GM18520 (cell line): Measurements from ENCODE around the gene BTBD9.
"Not testable (repeated sequence)": the region's sequence is repeated elsewhere in the genome, so short reads cannot be mapped to it uniquely, and the experiment has no call there.

Experiments used
- ATAC-seq: cut with Tn5 transposase; IDR thresholded peaks from one replicate; pipeline ENCODE4 v1.9.1; 2021; ENCODE audit not compliant: unreplicated experiment

Gene BTBD9

DNA sequence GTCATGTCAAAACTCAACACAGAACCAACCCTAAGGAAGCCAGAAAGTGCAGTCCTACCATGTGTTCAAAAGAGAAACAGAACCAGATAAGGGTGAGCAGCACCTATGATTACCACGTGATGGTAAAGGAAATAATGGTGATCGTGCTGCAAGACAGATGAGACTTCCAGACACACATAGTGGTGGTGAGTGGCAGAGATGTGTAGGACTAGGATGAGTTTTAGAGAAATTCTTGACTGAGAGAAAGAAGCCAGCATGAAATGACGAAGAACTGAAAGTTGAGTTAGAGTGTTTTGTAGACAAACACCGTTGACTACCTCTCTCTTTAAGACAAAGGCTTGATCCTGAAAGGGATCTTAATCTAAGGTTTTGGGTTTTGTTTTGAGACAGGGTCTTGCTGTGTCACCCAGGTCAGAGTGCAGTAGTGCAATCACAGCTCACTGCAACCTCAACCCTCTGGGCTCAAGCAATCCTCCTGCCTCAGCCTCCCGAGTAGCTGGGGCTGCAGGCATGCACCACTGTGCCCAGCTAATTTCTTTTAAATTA lies 10.6 kb upstream of the BTBD9 start:
- no peak for ATAC-seq

DNA sequence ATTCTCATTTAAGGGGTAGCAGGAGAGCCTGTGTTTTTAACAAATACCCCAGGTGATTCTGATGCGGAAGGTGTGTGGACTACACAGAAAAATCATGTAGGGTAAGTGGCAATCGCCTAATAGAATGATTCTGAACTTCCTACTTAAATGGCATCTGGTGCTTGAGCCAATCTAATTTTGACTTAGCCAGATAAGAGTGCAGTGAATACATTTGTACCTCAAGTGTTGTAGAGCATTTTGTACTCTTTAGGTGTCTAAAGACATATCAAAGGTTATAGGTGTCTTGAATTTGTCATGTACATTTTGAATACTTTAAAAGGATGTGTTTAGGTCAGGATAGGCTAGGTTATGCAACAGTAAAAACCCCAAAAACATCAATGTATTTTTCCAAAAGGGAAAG lies 10.0 kb upstream of the BTBD9 start:
- ATAC-seq = no peak

DNA sequence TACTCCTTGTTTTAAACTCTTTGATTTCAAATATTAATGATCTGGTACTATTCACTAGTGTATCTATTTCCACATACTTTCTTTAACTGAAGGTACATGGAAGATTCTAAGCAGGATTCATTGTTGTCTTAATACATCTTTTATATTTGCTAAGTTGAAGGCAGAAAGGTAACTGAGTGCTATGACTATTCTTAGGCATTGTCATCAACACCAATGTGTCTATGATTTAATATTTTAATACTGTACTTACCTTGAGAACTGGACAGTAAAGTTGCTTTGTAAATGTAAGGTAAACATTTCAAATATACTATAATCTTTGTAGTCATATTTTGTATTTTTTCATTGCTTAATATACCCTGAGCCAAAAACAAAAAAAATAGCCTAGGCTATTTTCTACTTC lies 8.9 kb upstream of the BTBD9 start:
- no peak for ATAC-seq

- ATAC-seq = no peak
Measured at GRCh38 chr6:38646166-38646878, 6.6 kb upstream of the BTBD9 start.

- no peak for ATAC-seq
Measured at GRCh38 chr6:38644951-38645350, 5.2 kb upstream of the BTBD9 start.

GRCh38 chr6:38640216-38640909 lies 634 bp upstream of the BTBD9 start:
- no peak for ATAC-seq

- ATAC-seq = no peak
Measured at GRCh38 chr6:38638941-38639497, 710 bp downstream of the BTBD9 start.

DNA sequence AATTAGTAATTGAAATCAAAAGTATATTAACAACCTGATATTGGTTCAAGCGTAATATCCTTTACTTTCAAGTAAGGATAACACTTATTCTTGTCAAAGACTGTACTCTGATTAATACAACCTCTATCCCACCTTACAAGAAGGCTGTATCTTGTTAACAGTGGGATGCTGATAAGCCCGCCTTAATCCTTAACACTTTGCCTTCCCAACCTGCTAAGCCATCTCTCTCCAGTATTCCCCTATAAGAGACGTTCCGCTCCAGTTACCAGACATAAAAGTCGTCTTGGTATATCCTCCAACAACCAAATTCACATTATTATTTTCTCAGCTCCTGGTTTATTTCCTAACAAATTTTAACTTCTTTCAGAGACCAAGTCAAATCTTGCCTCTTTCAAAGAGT lies 2.0 kb downstream of the BTBD9 start:
- no peak for ATAC-seq

DNA sequence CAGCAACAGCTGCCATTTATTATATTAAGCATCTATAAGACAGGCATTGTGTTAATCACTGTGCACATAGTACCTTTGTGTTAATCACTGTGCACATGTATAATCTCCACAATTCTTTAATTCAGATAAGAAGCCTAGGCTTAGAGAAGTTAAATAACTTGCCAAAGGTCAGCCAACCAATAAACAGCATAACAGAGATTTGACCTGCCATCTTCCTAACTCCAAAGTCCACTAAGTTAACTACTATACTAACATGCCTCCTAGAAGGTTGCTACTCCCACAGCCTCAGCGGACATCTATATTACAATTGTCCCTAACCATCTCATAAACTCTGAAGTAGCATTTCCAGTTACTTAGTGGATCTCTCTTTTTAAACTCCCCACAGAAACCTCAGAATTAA lies 3.7 kb downstream of the BTBD9 start:
- ATAC-seq = no peak

- no peak for ATAC-seq
Measured at GRCh38 chr6:38634518-38634917, 5.2 kb downstream of the BTBD9 start.

- ATAC-seq = no peak
Measured at GRCh38 chr6:38632490-38632889, 7.2 kb downstream of the BTBD9 start.

DNA sequence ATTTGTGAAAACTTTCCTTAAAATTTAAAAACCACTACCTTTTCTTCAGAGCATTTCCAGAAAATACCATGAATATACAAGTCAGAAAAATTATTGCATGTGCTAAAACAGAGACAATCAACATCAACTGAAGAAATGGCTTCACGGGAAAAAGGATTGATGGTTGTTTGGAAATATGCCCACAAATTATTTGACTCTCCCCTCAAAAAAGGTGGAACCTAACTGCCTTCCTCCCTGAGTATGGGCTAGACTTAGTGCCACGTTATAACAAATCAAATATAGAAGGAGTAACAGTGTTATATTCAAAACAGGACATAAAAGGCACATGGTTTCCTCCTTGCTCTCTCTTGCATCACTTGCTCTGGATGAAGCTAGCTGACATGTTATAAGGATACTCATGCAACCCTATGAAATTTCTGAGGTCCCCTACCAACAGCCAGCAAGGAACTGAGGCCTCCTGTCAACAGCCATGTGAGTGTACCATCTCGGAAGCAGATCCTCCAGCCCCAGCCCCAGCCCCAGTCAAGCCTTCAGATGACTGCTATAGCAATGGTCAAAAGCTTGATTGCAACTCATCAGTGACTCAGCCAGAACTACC lies 8.4 kb downstream of the BTBD9 start:
- no peak for ATAC-seq

DNA sequence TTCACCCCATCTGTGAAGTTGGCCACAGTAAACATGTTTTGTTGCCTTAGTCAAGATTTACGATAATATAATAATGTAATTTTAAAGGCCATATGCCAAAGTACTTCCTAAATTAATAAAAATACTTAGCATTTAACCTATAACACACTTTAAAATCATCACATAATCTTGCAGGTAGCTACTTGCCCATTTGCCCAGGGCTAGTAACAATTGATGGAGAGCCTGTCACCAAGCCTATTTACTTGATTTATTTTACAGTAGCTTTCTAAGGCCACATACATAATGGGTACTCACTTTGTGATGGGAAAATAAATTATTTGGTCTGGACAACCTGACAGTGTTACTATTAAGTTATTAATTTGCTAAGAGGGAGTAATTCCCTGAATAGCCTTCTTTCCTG lies 14.5 kb downstream of the BTBD9 start:
- ATAC-seq = no peak

GRCh38 chr6:38619342-38619741 lies 20.4 kb downstream of the BTBD9 start:
- not testable (repeated sequence) for ATAC-seq

DNA sequence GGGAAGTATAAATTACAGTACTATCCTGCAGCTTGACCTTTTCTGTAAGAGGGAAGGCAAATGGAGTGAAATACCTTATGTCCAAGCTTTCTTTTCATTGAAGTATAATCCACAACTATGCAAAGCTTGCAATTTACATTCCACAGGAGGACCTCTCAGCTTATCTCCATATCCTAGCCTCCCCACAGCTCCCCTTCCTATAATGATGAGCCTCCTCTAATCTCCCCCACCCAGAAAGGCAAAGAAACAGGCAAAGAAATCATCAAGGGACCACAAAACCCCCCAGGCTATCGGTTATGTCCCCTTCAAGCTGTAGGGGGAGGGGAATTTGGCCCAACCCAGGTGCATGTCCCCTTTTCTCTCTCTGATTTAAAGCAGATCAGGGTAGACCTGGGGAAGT lies 21.4 kb downstream of the BTBD9 start:
- not testable (repeated sequence) for ATAC-seq

- ATAC-seq = no peak
Measured at GRCh38 chr6:38617856-38618255, 21.9 kb downstream of the BTBD9 start.

DNA sequence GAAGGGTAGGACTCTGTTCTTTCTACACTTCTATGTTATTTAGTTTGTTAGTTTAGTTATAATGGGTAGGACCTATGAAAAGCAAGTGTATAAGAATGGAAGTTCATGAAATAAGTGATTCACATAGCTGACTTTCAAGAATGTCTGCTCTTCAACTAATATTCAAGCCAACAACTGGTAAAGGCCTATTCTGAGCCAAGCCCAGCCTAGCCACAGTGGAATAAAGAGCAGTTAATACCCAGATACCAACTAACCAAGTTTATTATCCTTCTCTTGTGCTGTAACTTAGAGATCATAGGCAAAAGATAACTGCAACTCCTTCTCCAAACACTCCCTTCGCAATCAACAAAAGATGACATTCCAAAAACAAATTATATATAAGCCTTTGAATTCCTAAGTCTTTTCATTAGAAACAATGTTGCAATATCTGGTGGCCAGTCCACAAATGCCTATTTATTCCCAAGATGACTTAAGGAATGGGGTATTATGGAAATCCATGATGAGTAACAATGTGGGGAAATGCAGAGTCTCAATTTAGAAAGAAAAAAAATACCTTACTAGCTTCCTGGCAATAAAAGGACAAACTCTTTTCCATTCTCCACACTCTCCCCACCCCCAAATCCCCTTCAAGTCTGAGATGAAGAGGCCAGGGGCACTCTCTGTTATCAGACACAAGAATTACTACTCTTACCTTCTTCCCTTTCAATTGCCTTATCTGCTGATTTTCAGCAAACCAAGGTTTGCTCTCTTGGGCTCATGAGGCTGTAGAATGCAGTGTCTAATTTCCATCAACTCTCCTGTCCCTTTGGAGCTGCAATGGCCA lies 27.4 kb downstream of the BTBD9 start:
- no peak for ATAC-seq

- ATAC-seq = no peak
Measured at GRCh38 chr6:38610050-38610625, 29.6 kb downstream of the BTBD9 start.

DNA sequence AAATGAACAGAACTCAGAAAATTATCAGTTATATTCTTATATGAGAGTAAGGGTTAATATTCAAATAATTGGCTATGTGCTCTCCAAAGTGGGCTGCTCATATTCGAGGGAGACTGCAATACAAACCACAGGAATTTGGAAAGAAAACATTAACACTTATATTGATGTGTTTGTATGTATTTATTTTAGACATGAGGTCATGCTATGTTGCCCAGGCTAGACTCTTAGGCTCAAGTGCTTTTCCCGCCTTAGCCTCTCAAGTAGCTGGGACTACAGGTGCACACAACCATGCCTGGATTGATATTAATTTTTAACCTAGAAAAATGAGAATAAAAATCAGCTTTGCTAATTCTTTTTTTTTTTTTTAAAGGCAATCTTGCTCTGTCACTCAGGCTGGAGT lies 35.0 kb downstream of the BTBD9 start:
- no peak for ATAC-seq

DNA sequence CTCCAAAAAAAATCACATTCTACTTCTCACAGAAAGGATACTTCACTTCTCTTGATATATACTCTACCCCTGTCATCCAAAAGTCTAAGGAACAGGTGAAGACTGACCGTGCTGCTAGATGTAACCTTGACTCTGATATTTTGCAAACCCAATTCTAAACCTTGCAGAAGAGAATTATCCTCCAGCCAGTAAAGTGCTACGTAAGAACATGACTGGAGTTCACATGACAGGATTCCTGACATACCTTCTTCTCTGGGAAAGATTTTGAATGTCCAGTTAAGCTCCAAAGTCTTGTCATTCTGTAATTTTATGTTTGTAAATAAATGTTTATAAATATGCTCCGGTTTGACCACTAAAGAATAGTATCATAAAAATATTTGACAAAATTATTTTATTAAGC lies 35.8 kb downstream of the BTBD9 start:
- ATAC-seq = no peak

DNA sequence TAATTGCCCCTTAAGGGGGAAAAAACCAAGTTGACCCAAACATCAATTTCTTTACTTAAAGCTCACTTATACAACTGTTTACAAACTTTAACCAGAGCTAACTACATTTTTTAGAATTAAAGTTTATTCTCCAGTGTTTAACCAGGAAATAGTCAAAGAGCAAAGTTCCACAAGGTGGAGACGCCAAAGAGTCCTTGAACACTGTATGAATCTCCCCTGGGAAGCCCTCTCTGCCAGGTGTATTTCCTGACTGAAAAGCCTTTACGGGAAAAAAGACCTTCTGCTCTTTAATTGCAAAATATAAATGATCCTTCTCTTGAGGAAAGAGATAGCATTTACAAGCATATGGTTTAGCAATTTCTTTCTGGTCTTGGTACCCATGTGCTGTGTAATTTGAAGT lies 36.2 kb downstream of the BTBD9 start:
- ATAC-seq = no peak
